ENCODE measurements around the gene TMEM108.

GRCh38 chr3:133371676-133372075, 333.5 kb downstream of the TMEM108 start:
- no peak for TF ChIP-seq CTCF (IDR thresholded peaks at IDR 0.05)
- TF ChIP-seq POLR2A (IDR thresholded peaks at IDR 0.05) = no peak
- no peak for TF ChIP-seq EP300 (IDR thresholded peaks at IDR 0.05)
